SK-N-SH (cell line): Measurements from ENCODE around the gene OR51A7. TPM values are rescaled to one million over a fixed set of nuclear protein-coding genes. Genes with fewer than 3 reads are reported as not detected.

Experiments used
- CTCF ChIA-PET: fragments of 300-600, 350-600 bp; formaldehyde crosslinking; extraction: SDS; loops from one replicate; lab custom pipeline; 2021; lab: Yijun Ruan, JAX
- POLR2A ChIA-PET: fragments of 350-600 bp; sonication (Branson Sonifier 250); formaldehyde crosslinking; extraction: SDS; loops from one replicate; lab custom pipeline; 2020; ENCODE audit warnings: antibody characterized with exemption, inconsistent platforms; lab: Yijun Ruan, JAX
- DNase-seq: peaks from one replicate; pipeline ENCODE4 v3.0.0; 2012
- H2AFZ ChIP-seq: fragments of 200-600 bp; sonication (generic); 2 replicates; pipeline ENCODE4 v1.8.1; 2016; ENCODE audit warnings: antibody characterized with exemption, mild to moderate bottlenecking, low read depth
- H3F3A ChIP-seq: fragments of 200-600 bp; sonication (generic); replicated peaks from 2 replicates; pipeline ENCODE3; 2016; ENCODE audit warnings: antibody characterized with exemption, mild to moderate bottlenecking; ENCODE audit not compliant: insufficient read depth
- H3K27ac ChIP-seq, 2 experiments: fragments of 200-500 bp in 1 of 2; fragments of 200-600 bp in 1 of 2; sonication (Bioruptor generic) in 1 of 2; sonication (generic), shearing (Covaris generic) in 1 of 2; 2 replicates each; pipeline versions ENCODE4 v1.5.1 to v1.6.1; 2014 to 2016; ENCODE audit warnings: low read depth in 2 of 2, inconsistent platforms in 1 of 2, low read length in 1 of 2, mild to moderate bottlenecking in 1 of 2, mixed read lengths in 1 of 2
- H3K27me3 ChIP-seq: fragments of 200-600 bp; sonication (generic), shearing (Covaris generic); 2 replicates; pipeline ENCODE4 v1.6.1; 2016; ENCODE audit warnings: mixed run types; ENCODE audit not compliant: insufficient read depth
- H3K36me3 ChIP-seq, 2 experiments: fragments of 200-500 bp in 1 of 2; fragments of 200-600 bp in 1 of 2; sonication (Bioruptor generic) in 1 of 2; sonication (generic) in 1 of 2; replicated peaks in 1 of 2; 2 replicates each; pipeline versions ENCODE3 to v1.5.1; 2014 to 2016; ENCODE audit warnings: low read length in 1 of 2, mild to moderate bottlenecking in 1 of 2; ENCODE audit not compliant: insufficient read depth in 2 of 2, control insufficient read depth in 1 of 2
- H3K4me1 ChIP-seq, 2 experiments: fragments of 200-500 bp in 1 of 2; fragments of 200-600 bp in 1 of 2; sonication (Bioruptor generic) in 1 of 2; sonication (generic), shearing (Covaris generic) in 1 of 2; 2 replicates each; pipeline versions ENCODE4 v1.5.1 to v1.6.1; 2014 to 2016; ENCODE audit warnings: low read depth in 1 of 2, low read length in 1 of 2, mixed run types in 1 of 2; ENCODE audit not compliant: insufficient read depth in 2 of 2, control insufficient read depth in 1 of 2
- H3K4me2 ChIP-seq: fragments of 200-600 bp; sonication (generic), shearing (Covaris generic); 2 replicates; pipeline ENCODE4 v1.6.1; 2017; ENCODE audit warnings: mixed run types
- H3K4me3 ChIP-seq, 2 experiments: fragments of 200-500 bp in 1 of 2; fragments of 200-600 bp in 1 of 2; sonication (Bioruptor generic) in 1 of 2; sonication (generic), shearing (Covaris generic) in 1 of 2; 2 replicates each; pipeline versions ENCODE4 v1.5.1 to v1.8.1; 2014 to 2016; ENCODE audit warnings: low read depth in 2 of 2, inconsistent platforms in 1 of 2, low read length in 1 of 2, mild to moderate bottlenecking in 1 of 2, mixed read lengths in 1 of 2, moderate library complexity in 1 of 2
- H3K79me2 ChIP-seq: fragments of 200-600 bp; sonication (generic); 2 replicates; pipeline ENCODE4 v1.8.1; 2017; ENCODE audit warnings: mild to moderate bottlenecking; ENCODE audit not compliant: insufficient read depth
- H3K9ac ChIP-seq: fragments of 200-600 bp; sonication (generic); 2 replicates; pipeline ENCODE4 v1.6.1; 2017; ENCODE audit warnings: mixed run types
- H3K9me2 ChIP-seq: fragments of 200-600 bp; sonication (generic); 2 replicates; pipeline ENCODE4 v1.6.1; 2017; ENCODE audit warnings: mixed run types
- H3K9me3 ChIP-seq: fragments of 200-600 bp; sonication (generic); 2 replicates; pipeline ENCODE4 v1.6.1; 2017; ENCODE audit warnings: mixed run types, mild to moderate bottlenecking, moderate library complexity
- H4K20me1 ChIP-seq: fragments of 200-600 bp; sonication (generic); 2 replicates; pipeline ENCODE4 v1.6.1; 2017; ENCODE audit warnings: mild to moderate bottlenecking, mixed run types; ENCODE audit not compliant: insufficient read depth
- CTCF ChIP-seq: fragments of 200-600 bp; sonication (generic); IDR thresholded peaks from 2 replicates; pipeline ENCODE4 v1.6.1; 2017; ENCODE audit warnings: antibody characterized with exemption, mild to moderate bottlenecking, moderate library complexity
- ELF1 ChIP-seq: IDR thresholded peaks from 2 replicates; pipeline ENCODE4 v1.4.0; 2012
- EP300 ChIP-seq, 2 experiments: IDR thresholded peaks; 2 replicates each; pipeline versions ENCODE4 v1.4.0 to v1.6.1; 2012; ENCODE audit warnings: borderline replicate concordance in 1 of 2, low read depth in 1 of 2, low read length in 1 of 2
- FOSL2 ChIP-seq: IDR thresholded peaks from 2 replicates; pipeline ENCODE4 v1.4.0; 2012; ENCODE audit warnings: low read depth, mild to moderate bottlenecking, moderate library complexity, borderline replicate concordance
- FOXJ3 ChIP-seq: sonication (generic); formaldehyde crosslinking; IDR thresholded peaks from 2 replicates; pipeline ENCODE4 v1.5.1; 2020; ENCODE audit warnings: mild to moderate bottlenecking, missing genetic modification reagents
- IRF3 ChIP-seq: fragments of 150-350 bp; IDR thresholded peaks from 2 replicates; pipeline ENCODE4 v1.6.1; 2016; ENCODE audit warnings: mild to moderate bottlenecking, low read depth, low read length
- MAX ChIP-seq: IDR thresholded peaks from 2 replicates; pipeline ENCODE4 v1.4.0; 2012; ENCODE audit warnings: low read depth
- MEF2A ChIP-seq: IDR thresholded peaks from 2 replicates; pipeline ENCODE4 v1.4.0; 2012; ENCODE audit warnings: low read depth, borderline replicate concordance
- MXI1 ChIP-seq: IDR thresholded peaks from 2 replicates; pipeline ENCODE4 v1.6.1; 2012; ENCODE audit warnings: mild to moderate bottlenecking, low read depth, low read length, improper control_type of control experiment
- NFIC ChIP-seq: IDR thresholded peaks from 2 replicates; pipeline ENCODE4 v1.4.0; 2012; ENCODE audit warnings: borderline replicate concordance
- RFX5 ChIP-seq: IDR thresholded peaks from 2 replicates; pipeline ENCODE4 v1.6.1; 2012; ENCODE audit warnings: mild to moderate bottlenecking, improper control_type of control experiment, low read length
- TAF1 ChIP-seq: IDR thresholded peaks from 2 replicates; pipeline ENCODE4 v1.6.1; 2012; ENCODE audit warnings: low read depth, mild to moderate bottlenecking, low read length, moderate library complexity, borderline replicate concordance
- TEAD4 ChIP-seq: IDR thresholded peaks from 2 replicates; pipeline ENCODE4 v1.4.0; 2012; ENCODE audit warnings: mild to moderate bottlenecking, borderline replicate concordance; ENCODE audit not compliant: insufficient read depth
- WGBS: methylation state at CpG from one replicate; pipeline ENCODE4 v1.1.6; 2017; ENCODE audit warnings: low lambda C conversion rate; 5-methylcytosine and 5-hydroxymethylcytosine counted together
- polyA plus RNA-seq, 3 experiments: library from polyadenylated mRNA; depleted of rRNA; stranded (reverse); fragments of >200 nt; gene quantifications; 2 replicates each; pipeline ENCODE4 v1.2.3, GENCODE V29; 2012
- TF ChIP-seq, protein P1 (sequence below): IDR thresholded peaks from 2 replicates; pipeline ENCODE4 v1.6.1; 2012; ENCODE audit warnings: mild to moderate bottlenecking, low read depth, low read length, moderate library complexity
- TF ChIP-seq, protein P2 (sequence below): fragments of 150-350 bp; IDR thresholded peaks from 2 replicates; pipeline ENCODE4 v1.6.1; 2017; ENCODE audit warnings: antibody characterized with exemption, low read length, low read depth, borderline replicate concordance
- TF ChIP-seq, protein P3 (sequence below): IDR thresholded peaks from 2 replicates; pipeline ENCODE4 v1.4.0; 2012; ENCODE audit warnings: low read depth, borderline replicate concordance

The OR51A7 gene
- polyA plus RNA-seq, 1 of the 3 experiments (the other 2 are of a cell fraction), result not detected

DNA sequence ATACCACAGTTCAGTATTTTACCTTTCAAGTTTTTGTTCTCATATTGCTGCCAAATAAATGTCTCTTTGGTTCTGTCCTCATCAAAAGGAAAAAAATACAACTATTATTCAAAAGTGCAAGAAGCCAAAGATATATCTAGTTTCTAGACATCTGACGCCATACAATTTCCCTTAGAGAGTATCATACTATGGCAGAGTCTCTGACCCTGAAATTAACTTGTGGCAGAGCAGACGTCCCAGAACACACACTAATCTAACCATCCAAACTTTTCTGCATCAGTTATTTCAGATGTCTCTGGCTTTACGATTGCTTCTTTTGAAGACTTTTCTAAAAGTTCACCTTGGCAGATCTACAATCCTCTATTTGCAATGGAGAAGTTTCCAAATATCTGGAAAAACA lies 19.2 kb upstream of the OR51A7 start:
- H2AFZ ChIP-seq, result no peak overlapping the region
- H3K79me2 ChIP-seq, result no peaks in the 10 kb centered on the region
- H3K9me2 ChIP-seq, result no peaks in the 10 kb centered on the region
- H4K20me1 ChIP-seq, result no peaks in the 10 kb centered on the region
- no peaks in the 10 kb centered on the region for H3K27me3 ChIP-seq
- 1% methylated on average over 3 of the region's 3 CpGs for WGBS
- H3K4me3 ChIP-seq, result no peak overlapping the region
- no peak for TF ChIP-seq ELF1
- no peak for TF ChIP-seq MXI1
- TF ChIP-seq, protein P1, sequence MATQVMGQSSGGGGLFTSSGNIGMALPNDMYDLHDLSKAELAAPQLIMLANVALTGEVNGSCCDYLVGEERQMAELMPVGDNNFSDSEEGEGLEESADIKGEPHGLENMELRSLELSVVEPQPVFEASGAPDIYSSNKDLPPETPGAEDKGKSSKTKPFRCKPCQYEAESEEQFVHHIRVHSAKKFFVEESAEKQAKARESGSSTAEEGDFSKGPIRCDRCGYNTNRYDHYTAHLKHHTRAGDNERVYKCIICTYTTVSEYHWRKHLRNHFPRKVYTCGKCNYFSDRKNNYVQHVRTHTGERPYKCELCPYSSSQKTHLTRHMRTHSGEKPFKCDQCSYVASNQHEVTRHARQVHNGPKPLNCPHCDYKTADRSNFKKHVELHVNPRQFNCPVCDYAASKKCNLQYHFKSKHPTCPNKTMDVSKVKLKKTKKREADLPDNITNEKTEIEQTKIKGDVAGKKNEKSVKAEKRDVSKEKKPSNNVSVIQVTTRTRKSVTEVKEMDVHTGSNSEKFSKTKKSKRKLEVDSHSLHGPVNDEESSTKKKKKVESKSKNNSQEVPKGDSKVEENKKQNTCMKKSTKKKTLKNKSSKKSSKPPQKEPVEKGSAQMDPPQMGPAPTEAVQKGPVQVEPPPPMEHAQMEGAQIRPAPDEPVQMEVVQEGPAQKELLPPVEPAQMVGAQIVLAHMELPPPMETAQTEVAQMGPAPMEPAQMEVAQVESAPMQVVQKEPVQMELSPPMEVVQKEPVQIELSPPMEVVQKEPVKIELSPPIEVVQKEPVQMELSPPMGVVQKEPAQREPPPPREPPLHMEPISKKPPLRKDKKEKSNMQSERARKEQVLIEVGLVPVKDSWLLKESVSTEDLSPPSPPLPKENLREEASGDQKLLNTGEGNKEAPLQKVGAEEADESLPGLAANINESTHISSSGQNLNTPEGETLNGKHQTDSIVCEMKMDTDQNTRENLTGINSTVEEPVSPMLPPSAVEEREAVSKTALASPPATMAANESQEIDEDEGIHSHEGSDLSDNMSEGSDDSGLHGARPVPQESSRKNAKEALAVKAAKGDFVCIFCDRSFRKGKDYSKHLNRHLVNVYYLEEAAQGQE, result no peak
- no peak for TF ChIP-seq FOSL2
- no peak for TF ChIP-seq EP300 (IDR thresholded peaks at IDR 0.05; ENCODE audit: borderline replicate concordance in 1 of 2, low read depth in 1 of 2, low read length in 1 of 2)
- TF ChIP-seq TEAD4, result no peak
- TF ChIP-seq TAF1, result no peak
- no peak for TF ChIP-seq RFX5
- no peak for TF ChIP-seq FOXJ3 (CRISPR knock-in tag)
- TF ChIP-seq NFIC, result no peak
- TF ChIP-seq MEF2A, result no peak
- TF ChIP-seq, protein P2, sequence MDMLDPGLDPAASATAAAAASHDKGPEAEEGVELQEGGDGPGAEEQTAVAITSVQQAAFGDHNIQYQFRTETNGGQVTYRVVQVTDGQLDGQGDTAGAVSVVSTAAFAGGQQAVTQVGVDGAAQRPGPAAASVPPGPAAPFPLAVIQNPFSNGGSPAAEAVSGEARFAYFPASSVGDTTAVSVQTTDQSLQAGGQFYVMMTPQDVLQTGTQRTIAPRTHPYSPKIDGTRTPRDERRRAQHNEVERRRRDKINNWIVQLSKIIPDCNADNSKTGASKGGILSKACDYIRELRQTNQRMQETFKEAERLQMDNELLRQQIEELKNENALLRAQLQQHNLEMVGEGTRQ, result no peak
- TF ChIP-seq CTCF, result no peak
- TF ChIP-seq MAX, result no peak
- no peak for TF ChIP-seq IRF3
- TF ChIP-seq, protein P3, sequence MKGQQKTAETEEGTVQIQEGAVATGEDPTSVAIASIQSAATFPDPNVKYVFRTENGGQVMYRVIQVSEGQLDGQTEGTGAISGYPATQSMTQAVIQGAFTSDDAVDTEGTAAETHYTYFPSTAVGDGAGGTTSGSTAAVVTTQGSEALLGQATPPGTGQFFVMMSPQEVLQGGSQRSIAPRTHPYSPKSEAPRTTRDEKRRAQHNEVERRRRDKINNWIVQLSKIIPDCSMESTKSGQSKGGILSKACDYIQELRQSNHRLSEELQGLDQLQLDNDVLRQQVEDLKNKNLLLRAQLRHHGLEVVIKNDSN, result no peak
- no peaks in the 10 kb centered on the region for H3F3A ChIP-seq
- H3K4me2 ChIP-seq, result no peak overlapping the region
- no peaks in the 10 kb centered on the region for H3K9me3 ChIP-seq
- ChIA-PET CTCF (no interaction called here), POLR2A (no interaction called here)
- no peaks in the 10 kb centered on the region for H3K4me1 ChIP-seq
- H3K27ac ChIP-seq, result no peak overlapping the region
- no peak overlapping the region for H3K9ac ChIP-seq
- H3K36me3 ChIP-seq, result no peaks in the 10 kb centered on the region
- DNase-seq, result no peak
